Gastrocnemius medialis (tissue), 4 donors: ENCODE results near the gene DUSP6.

Source experiments
- CTCF ChIP-seq, 5 experiments: fragments of 450-650 bp in 3 of 5; fragments of 200-600 bp in 2 of 5; sonication (generic) in 2 of 5; IDR thresholded peaks in 4 of 5; conservative IDR thresholded peaks in 1 of 5; 1 replicate in 4 of 5; 2 replicates in 1 of 5; pipeline ENCODE4 v1.5.1; 2016 to 2019; ENCODE audit warnings: antibody characterized with exemption in 5 of 5, mild to moderate bottlenecking in 3 of 5, moderate library complexity in 3 of 5
- POLR2A ChIP-seq, 2 donors: fragments of 450-650 bp; IDR thresholded peaks; one replicate each; pipeline ENCODE4 v1.6.1; 2017; ENCODE audit warnings: antibody characterized with exemption in 2 of 2, mild to moderate bottlenecking in 2 of 2, moderate library complexity in 2 of 2

DNA sequence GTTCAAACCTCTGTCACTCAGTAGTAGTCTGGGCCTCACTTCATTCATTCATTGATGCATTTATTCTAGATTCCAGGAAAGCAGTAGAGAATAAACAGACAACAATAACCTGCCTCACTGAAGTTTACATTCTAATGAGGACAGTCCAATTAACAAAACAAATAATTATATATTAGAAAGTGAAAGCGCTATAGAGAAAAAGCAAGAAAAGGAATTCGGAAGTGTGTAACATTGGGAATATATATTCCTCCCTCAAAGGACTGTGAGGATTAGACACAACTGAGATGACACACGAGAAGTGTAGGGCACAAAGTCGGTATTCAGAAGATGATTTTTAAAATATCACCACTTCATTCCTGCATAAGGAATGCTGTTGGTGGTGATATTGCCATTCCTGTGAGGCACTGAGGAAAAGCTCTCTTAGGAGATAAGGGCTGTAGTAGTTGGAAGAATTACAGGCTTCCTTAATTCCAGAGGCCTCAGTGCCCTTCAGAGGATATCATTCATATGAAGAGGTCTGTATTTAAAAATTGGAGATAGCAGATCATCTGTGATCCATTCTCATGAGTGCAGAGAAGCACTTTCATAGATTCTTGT is 3.9 kb upstream of the DUSP6 start:
- no peak for TF ChIP-seq CTCF (IDR thresholded peaks at IDR 0.05 in 4 of 5, conservative IDR thresholded peaks at IDR 0.05 in 1 of 5)
- no peak for TF ChIP-seq POLR2A (IDR thresholded peaks at IDR 0.05)
